ENCODE data around the gene SLC35A3. TPM values are rescaled to one million over a fixed set of nuclear protein-coding genes. Genes with fewer than 3 reads are reported as not detected.

Gene SLC35A3
- polyA plus RNA-seq, 1 donor from 2014 or later, result 11.0 TPM

DNA sequence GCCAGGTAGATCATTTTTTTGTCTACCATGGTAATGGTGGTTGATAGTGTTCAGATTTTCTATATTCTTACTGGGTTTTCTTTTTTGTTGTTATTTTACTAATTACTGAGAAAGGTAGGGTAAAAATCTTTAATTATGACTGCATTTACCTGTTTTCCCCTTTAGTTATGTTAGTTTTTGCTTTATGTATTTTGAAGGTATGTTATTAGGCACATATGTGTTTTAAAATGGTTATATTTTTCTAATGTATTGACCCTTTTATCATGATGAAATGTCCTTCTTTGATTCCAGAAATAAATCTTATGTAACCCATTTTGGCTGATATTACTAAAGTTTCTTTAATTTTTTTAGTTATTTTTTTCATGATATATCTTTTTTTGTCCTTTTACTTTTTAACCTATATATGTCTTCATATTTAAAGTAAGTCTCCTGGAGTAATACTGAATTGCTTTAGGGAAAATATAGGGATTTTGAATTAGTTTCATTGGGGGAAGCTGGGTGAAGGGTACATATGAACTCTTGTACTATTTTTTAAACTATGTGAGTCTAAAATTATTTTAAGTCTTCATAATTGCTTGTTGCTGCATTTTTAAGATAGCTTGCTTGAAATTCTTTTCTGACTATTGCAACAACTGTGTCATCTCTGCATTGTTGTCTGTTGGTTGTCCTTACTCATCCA, 22.4 kb downstream of the SLC35A3 start:
- no peak overlapping the region for H3K27ac Mint-ChIP-seq
- H3K4me3 Mint-ChIP-seq, result no peak overlapping the region
- peaks cover 0 to 6% (median 0%) of the 10 kb centered on the region in 3 donors for H3K4me1 Mint-ChIP-seq
- peaks cover 22% of the 10 kb centered on the region for H3K36me3 Mint-ChIP-seq
- no peaks in the 10 kb centered on the region for H3K27me3 Mint-ChIP-seq
- peaks cover 3 to 8% (median 5%) of the 10 kb centered on the region in 3 donors for H3K9me3 Mint-ChIP-seq

DNA sequence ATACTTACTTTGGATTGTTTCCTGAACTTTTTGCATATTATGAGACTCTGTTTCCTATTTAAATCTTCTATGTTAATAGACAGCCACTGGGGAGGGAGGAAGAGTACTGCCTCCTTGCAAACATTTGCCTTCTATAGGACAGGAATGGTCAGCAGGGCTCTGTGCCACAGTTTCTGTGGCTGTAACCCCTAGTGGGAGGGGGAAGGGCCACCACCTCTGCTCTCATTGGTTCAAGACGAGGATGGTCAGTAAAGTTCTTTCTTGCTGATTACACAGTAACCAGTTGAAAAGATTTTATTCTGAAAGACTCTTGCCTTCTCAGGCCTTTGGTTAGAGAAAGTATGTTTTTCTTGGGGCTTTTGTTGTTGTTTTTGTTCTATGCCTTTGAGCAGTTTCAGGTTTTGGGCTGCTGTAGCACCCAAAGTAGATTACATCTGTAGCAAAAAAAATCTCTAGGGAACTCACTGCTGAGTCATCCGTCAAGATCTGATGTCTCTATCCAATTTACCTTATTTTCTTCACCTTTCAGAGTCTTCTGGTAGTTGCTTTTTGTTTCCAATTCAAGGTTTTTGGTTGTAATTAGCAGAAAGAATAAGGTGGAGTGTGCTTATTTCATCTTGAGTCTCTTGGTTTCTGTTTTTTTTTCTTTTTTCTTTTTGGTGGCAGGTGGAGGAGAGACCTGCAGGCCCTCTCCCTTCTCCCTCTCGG, 23.1 kb downstream of the SLC35A3 start:
- peaks cover 20% of the 10 kb centered on the region for H3K36me3 Mint-ChIP-seq
- no peak overlapping the region for H3K27ac Mint-ChIP-seq
- peaks cover 0 to 6% (median 0%) of the 10 kb centered on the region in 3 donors for H3K4me1 Mint-ChIP-seq

DNA sequence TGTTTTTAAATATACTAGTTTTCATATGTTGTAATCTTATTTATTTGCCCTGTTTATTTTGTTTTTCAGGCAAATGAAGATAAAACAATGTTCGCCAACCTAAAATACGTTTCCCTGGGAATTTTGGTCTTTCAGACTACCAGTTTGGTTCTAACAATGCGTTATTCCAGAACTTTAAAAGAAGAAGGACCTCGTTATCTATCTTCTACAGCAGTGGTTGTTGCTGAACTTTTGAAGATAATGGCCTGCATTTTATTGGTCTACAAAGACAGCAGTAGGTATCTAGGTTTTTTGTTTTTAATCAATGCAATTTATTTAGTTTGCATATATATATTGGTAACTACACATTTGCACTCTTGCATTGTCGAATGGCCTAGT, 23.7 kb downstream of the SLC35A3 start:
- Mint-ChIP-seq H3K36me3 (peaks cover 20% of the 10 kb centered on the region), H3K9me3 (peaks cover 3 to 8% (median 5%) of the 10 kb centered on the region in 3 donors), H3K27me3 (no peaks in the 10 kb centered on the region), H3K4me3 (peak overlapping the region in 1 of 4 donors; percentile 61), H3K4me1 (peaks cover 0 to 6% (median 0%) of the 10 kb centered on the region in 3 donors), H3K27ac (no peak overlapping the region)

More for the DNA sequence above, 23.1 kb downstream of the SLC35A3 start:
- Mint-ChIP-seq H3K4me3 (peak overlapping the region in 1 of 4 donors; percentile 61), H3K27me3 (no peaks in the 10 kb centered on the region), H3K9me3 (peaks cover 3 to 8% (median 5%) of the 10 kb centered on the region in 3 donors)

DNA sequence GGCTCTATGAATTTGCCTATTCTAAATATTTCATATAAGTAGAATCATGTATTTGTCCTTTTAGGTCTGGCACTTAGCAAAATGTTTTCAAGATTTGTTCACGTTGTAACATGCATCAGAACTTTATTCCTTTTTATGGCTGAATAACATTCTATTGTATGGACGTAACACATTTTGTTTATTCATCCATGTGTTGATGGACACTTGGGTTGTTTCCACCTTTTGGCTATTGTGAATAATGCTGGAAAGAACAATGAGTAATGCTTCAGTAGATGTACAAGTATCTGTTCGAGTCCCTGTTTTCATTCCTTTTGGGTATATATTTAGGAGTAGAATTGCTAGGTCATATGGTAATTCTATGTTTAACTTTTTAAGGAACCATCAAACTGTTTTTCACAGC, 24.7 kb downstream of the SLC35A3 start:
- peaks cover 3 to 8% (median 5%) of the 10 kb centered on the region in 3 donors for H3K9me3 Mint-ChIP-seq
- no peaks in the 10 kb centered on the region for H3K27me3 Mint-ChIP-seq
- H3K27ac Mint-ChIP-seq, result no peak overlapping the region
- H3K4me1 Mint-ChIP-seq, result peaks cover 0 to 7% (median under 1%) of the 10 kb centered on the region in 3 donors
- H3K4me3 Mint-ChIP-seq, result no peak overlapping the region
- H3K36me3 Mint-ChIP-seq, result peaks cover 21% of the 10 kb centered on the region

DNA sequence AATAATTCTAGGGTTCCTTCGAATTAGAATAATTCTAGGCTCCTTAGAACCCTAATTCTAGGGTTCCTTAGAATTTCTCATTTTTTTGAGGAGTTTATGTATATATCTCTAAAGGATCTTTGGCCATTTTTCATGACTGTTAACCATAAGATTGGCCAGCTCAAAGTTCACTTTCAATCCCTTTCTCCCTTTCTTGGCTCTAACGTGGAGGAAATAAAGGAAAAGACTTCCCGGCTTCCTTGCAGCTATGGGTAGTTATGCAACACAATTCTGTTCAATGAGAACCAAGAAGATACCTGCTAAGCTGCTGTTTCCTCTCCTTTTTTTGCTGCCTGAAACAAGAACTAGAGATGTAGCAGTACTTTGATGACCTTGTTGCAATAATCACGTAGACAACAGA, 27.2 kb downstream of the SLC35A3 start:
- H3K4me3 Mint-ChIP-seq, result no peak overlapping the region
- H3K27ac Mint-ChIP-seq, result no peak overlapping the region
- peaks cover 2 to 11% (median 11%) of the 10 kb centered on the region in 3 donors for H3K4me1 Mint-ChIP-seq
- H3K27me3 Mint-ChIP-seq, result no peaks in the 10 kb centered on the region
- peaks cover 3 to 5% (median 5%) of the 10 kb centered on the region in 3 donors for H3K9me3 Mint-ChIP-seq
- peaks cover 15% of the 10 kb centered on the region for H3K36me3 Mint-ChIP-seq

DNA sequence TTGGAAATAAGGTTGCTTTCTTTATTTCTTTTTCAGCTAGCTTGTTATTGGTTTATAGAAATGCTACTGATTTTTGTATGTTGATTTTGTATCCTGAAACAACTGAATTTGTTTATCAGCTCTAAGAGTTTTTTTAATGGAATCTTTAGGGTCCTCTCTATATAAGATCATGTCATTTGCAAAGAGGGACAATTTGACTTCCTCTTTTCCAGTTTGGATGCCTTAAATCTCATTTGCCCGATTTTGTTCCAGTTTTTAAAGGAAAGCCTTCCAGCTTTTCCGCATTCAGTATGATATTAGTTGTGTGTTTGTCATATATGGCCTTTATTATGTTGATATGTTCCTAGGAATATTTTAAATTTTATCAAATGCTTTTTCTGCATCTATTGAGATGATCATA, 31.7 kb downstream of the SLC35A3 start:
- H3K27ac Mint-ChIP-seq, result peak overlapping the region in 1 of 3 donors; percentile 41
- no peaks in the 10 kb centered on the region for H3K27me3 Mint-ChIP-seq
- H3K9me3 Mint-ChIP-seq, result peaks cover 0 to 11% (median 8%) of the 10 kb centered on the region in 3 donors
- H3K4me1 Mint-ChIP-seq, result peaks cover 3 to 16% (median 11%) of the 10 kb centered on the region in 3 donors
- H3K36me3 Mint-ChIP-seq, result peaks cover 32% of the 10 kb centered on the region
- no peak overlapping the region for H3K4me3 Mint-ChIP-seq

DNA sequence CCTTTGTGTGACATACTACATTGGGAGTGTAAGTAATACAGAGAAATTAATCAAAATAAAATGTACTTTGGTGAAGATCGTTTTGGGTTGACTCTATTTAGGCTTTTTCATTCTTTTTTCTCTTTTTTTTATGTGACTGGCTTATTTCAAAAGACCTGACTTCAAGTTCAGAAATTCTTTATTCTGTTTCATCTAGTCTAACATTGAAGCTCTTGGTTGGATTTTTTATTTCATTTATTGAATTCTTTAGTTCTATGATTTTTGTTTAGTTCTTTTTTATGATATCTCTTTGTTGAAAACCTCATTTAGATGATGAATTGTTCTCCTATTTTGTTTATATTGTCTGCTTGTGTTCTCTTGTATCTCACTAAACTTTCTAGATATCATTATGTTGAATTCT, 35.6 kb downstream of the SLC35A3 start:
- peaks cover 3 to 12% (median 10%) of the 10 kb centered on the region in 3 donors for H3K4me1 Mint-ChIP-seq
- H3K27ac Mint-ChIP-seq, result peak overlapping the region in 1 of 3 donors; percentile 63
- H3K36me3 Mint-ChIP-seq, result peaks cover 32% of the 10 kb centered on the region
- H3K27me3 Mint-ChIP-seq, result no peaks in the 10 kb centered on the region
- H3K9me3 Mint-ChIP-seq, result peaks cover 0 to 11% (median 8%) of the 10 kb centered on the region in 3 donors
- no peak overlapping the region for H3K4me3 Mint-ChIP-seq

DNA sequence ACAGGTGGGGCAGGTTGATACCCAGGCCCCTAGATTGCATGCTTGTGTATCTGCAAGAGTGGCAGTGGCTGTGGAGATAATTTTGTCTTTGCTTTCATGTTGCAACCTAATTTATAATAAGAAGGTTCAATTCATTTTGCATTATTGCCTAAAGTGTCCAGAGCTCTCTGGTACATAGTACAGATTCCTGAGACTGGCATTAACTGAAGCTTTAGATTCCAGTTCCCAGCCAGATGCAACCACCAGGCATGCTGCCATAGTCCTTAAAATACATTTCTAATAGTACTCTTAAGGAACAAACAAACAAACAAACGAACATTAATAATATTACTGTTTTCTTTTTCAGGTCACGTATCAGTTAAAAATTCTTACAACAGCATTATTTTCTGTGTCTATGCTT, 36.9 kb downstream of the SLC35A3 start:
- Mint-ChIP-seq H3K27ac (no peak overlapping the region), H3K4me3 (no peak overlapping the region), H3K36me3 (peaks cover 28% of the 10 kb centered on the region), H3K4me1 (peaks cover 1 to 9% (median 7%) of the 10 kb centered on the region in 3 donors), H3K9me3 (peaks cover 0 to 11% (median 8%) of the 10 kb centered on the region in 3 donors), H3K27me3 (no peaks in the 10 kb centered on the region)

DNA sequence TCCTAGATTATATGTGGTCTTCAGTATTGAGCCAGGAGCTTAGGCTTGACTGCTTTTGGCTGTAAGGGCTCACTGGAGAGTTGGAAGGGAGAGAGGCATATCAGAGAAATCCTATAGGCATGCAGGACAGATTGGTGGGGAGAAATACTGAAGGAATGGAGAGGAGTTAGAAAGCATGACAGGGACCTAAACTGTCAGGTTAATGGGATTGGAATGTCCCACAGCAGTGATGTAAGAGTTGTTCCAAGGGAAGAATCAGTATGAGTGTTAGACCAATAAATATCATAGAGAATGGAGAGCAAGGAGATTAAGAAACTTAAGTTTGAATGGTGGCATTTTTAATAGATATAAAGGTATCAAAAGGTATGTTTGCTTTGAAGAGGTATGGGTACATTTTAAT, 39.7 kb downstream of the SLC35A3 start:
- H3K27ac Mint-ChIP-seq, result no peak overlapping the region
- peaks cover 14% of the 10 kb centered on the region for H3K36me3 Mint-ChIP-seq
- peaks cover 0 to 11% (median 6%) of the 10 kb centered on the region in 3 donors for H3K9me3 Mint-ChIP-seq
- peaks cover 0 to 4% (median 0%) of the 10 kb centered on the region in 3 donors for H3K4me1 Mint-ChIP-seq
- peak overlapping the region in 1 of 4 donors; percentile 0 for H3K4me3 Mint-ChIP-seq
- H3K27me3 Mint-ChIP-seq, result no peaks in the 10 kb centered on the region

DNA sequence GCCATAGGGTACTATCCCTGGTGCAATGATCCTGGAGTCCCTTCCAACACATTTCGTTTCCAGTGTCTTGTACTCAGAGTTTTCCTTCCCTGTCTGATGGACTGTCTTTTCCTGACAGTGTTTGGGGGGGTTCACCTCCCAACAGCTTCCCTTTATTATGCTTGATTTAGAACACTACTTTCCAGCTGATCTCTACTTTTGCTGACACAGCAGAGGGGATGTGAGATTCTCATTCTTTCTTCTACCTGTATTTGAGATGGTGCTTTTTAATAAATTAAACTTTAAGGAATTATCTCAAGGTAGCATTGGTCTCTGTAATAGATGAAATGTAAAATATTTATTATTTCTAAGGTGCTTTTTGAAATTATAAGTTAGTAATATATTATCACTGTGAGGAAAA, 41.0 kb downstream of the SLC35A3 start:
- H3K4me3 Mint-ChIP-seq, result no peak overlapping the region
- peaks cover 0 to 4% (median 0%) of the 10 kb centered on the region in 3 donors for H3K4me1 Mint-ChIP-seq
- peaks cover 0 to under 1% (median under 1%) of the 10 kb centered on the region in 3 donors for H3K9me3 Mint-ChIP-seq
- H3K27ac Mint-ChIP-seq, result peak overlapping the region in 1 of 3 donors; percentile 14
- no peaks in the 10 kb centered on the region for H3K27me3 Mint-ChIP-seq
- peaks cover 10% of the 10 kb centered on the region for H3K36me3 Mint-ChIP-seq

DNA sequence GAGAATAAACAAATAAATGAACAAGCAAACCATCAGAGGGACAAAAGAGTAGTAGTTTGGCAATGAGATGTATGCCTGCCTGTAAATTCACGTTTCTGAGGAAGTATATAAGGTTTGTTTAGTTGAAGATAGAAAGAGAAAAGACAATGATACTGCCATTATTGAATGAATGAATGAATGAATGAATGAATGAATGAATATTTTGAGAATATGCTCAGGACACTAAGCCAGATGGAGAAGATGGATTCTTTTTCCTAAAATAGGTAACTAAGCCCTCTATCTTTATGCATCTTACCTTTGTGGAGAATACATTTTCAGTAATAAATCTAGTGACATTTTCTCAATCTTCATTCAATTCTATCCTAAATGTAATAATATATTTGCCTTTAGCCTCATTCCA, 49.4 kb downstream of the SLC35A3 start:
- Mint-ChIP-seq H3K36me3 (peaks cover 5% of the 10 kb centered on the region), H3K27me3 (no peaks in the 10 kb centered on the region), H3K27ac (no peak overlapping the region), H3K4me3 (no peak overlapping the region), H3K4me1 (no peaks in the 10 kb centered on the region), H3K9me3 (no peaks in the 10 kb centered on the region)

DNA sequence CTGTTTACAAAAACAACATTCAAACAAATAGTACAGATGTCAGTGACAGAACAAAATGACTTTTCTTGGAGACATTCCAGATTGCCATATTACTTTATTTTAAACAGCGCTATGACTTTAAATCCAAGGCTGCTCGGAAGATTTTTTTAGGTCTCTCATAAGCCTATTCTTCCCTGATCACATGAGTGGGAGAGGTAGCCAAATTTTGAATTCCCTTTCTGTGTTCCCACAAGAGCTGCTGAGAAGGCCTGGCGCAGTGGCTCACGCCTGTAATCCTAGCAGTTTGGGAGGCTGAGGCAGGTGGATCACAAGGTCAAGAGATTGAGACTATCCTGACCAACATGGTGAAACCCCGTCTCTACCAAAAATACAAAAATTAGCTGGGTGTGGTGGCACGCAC, 53.7 kb downstream of the SLC35A3 start:
- H3K27me3 Mint-ChIP-seq, result no peaks in the 10 kb centered on the region
- H3K4me3 Mint-ChIP-seq, result no peak overlapping the region
- H3K9me3 Mint-ChIP-seq, result no peaks in the 10 kb centered on the region
- no peaks in the 10 kb centered on the region for H3K4me1 Mint-ChIP-seq
- H3K36me3 Mint-ChIP-seq, result peaks cover 5% of the 10 kb centered on the region
- H3K27ac Mint-ChIP-seq, result no peak overlapping the region

DNA sequence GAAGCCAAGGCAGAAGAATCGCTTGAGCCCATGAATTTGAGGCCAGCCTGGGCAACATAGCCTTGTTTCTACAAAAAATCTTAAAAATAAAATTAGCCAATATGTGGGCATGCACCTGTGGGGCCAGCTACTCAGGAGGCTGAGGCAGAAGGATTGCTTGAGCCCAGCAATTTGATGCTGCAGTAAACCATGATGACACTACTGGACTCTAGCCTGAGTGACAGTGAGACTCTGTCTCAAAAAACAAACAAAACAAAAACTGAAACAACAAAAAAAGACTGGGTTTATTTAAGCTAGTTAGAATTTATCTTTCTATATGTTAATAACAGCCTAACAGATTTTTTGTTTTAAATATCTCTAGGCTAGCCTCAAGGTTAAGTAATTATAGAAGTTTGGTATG, 57.4 kb downstream of the SLC35A3 start:
- H3K9me3 Mint-ChIP-seq, result no peaks in the 10 kb centered on the region
- peaks cover 2% of the 10 kb centered on the region for H3K36me3 Mint-ChIP-seq
- H3K4me1 Mint-ChIP-seq, result no peaks in the 10 kb centered on the region
- no peaks in the 10 kb centered on the region for H3K27me3 Mint-ChIP-seq
- peak overlapping the region in 2 of 3 donors; percentile 23 to 37 for H3K27ac Mint-ChIP-seq
- H3K4me3 Mint-ChIP-seq, result no peak overlapping the region

DNA sequence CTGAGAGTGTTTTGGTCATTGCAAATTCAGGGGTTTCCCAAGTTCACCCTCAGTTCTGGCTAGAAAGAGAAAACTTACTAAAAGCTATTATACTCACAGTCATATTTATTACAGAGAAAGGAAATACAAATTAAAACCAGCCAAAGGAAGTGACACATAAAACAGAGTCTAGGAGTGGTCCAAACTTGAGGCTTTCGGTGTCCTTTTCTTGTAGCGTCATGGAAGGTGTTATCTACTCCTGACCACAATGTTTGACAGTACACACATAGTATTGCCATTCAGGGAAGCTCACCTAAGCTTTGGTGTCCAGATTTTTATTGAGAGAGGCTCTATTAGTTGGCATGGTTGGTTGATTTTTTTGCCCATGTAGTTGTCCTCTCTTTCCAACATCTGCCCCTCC, 59.0 kb downstream of the SLC35A3 start:
- Mint-ChIP-seq H3K27me3 (no peaks in the 10 kb centered on the region), H3K36me3 (peaks cover 2% of the 10 kb centered on the region), H3K4me3 (no peak overlapping the region), H3K27ac (peak overlapping the region in 1 of 3 donors; percentile 74), H3K4me1 (no peaks in the 10 kb centered on the region), H3K9me3 (no peaks in the 10 kb centered on the region)

DNA sequence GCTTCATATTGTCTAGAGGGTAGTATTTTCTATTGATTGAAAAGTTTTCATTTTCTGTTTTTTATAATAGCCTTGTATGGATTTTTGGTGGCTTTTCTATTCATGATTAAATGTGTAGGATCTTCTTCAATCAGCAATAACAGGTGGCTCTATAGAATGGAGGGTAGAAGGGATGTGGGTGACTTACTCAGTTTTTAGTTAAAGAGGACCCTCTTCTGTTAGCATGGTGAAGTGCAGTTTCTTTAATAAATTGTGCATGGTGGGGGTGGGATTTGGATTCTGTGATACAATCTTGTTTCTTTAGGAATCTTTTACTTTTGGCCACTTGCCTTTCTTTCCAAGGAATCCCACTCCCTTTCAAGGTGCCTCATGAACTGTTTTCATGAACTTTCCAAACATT, 64.7 kb downstream of the SLC35A3 start:
- peak overlapping the region in 2 of 3 donors; percentile 44 to 86 for H3K27ac Mint-ChIP-seq
- no peaks in the 10 kb centered on the region for H3K27me3 Mint-ChIP-seq
- no peaks in the 10 kb centered on the region for H3K9me3 Mint-ChIP-seq
- no peaks in the 10 kb centered on the region for H3K36me3 Mint-ChIP-seq
- H3K4me3 Mint-ChIP-seq, result peak overlapping the region in 1 of 4 donors; percentile 64
- peaks cover 20 to 24% (median 21%) of the 10 kb centered on the region in 3 donors for H3K4me1 Mint-ChIP-seq

Data from IgD-negative memory B cell (primary cell).